Heart left ventricle (tissue), 16 donors: ENCODE data around the gene TESK1. TPM values are rescaled to one million over a fixed set of nuclear protein-coding genes. Genes with fewer than 3 reads are reported as not detected.

ENCODE experiments used
- ATAC-seq, 4 donors: fragments of 200-7000 bp; cut with Tn5 transposase; one replicate each; pipeline ENCODE4 v1.9.1; 2020 to 2022; ENCODE audit warnings: moderate library complexity in 4 of 4, mild to moderate bottlenecking in 3 of 4, moderate number of reproducible peaks in 1 of 4
- DNase-seq, 5 donors: peaks; one replicate each; pipeline ENCODE4 v3.0.0-alpha.2; 2020
- H3K27ac ChIP-seq, 12 donors: fragments of 200-600 bp; sonication (generic) in 4 of 12; one replicate each; pipeline versions ENCODE4 v1.5.0 to v1.8.0; 2016 to 2022; ENCODE audit warnings: mild to moderate bottlenecking in 2 of 12
- H3K27me3 ChIP-seq, 9 donors: fragments of 200-600 bp; sonication (generic) in 2 of 9; one replicate each; pipeline versions ENCODE4 v1.5.1 to v1.8.0; 2016 to 2022; ENCODE audit warnings: mild to moderate bottlenecking in 3 of 9
- H3K36me3 ChIP-seq, 9 donors: fragments of 200-600 bp; sonication (generic) in 2 of 9; one replicate each; pipeline versions ENCODE4 v1.5.0 to v1.8.0; 2018 to 2022; ENCODE audit warnings: mild to moderate bottlenecking in 2 of 9
- H3K4me1 ChIP-seq, 12 donors: fragments of 200-600 bp; sonication (generic) in 4 of 12; one replicate each; pipeline versions ENCODE4 v1.5.0 to v1.8.0; 2016 to 2022; ENCODE audit warnings: mild to moderate bottlenecking in 3 of 12
- H3K4me3 ChIP-seq, 12 donors: fragments of 200-600 bp; sonication (generic) in 4 of 12; one replicate each; pipeline versions ENCODE4 v1.5.0 to v1.8.0; 2017 to 2022; ENCODE audit warnings: mild to moderate bottlenecking in 9 of 12, moderate library complexity in 4 of 12
- H3K9me3 ChIP-seq, 12 donors: fragments of 200-600 bp; sonication (generic) in 4 of 12; one replicate each; pipeline versions ENCODE4 v1.5.0 to v1.8.0; 2016 to 2022; ENCODE audit warnings: mild to moderate bottlenecking in 1 of 12
- CTCF ChIP-seq, 12 donors: fragments of 200-600 bp; sonication (generic) in 4 of 12; IDR thresholded peaks; one replicate each; pipeline versions ENCODE4 v1.5.0 to v1.8.0; 2018 to 2022; ENCODE audit warnings: antibody characterized with exemption in 12 of 12, mild to moderate bottlenecking in 5 of 12
- POLR2A ChIP-seq, 2 donors: fragments of 450-650 bp; IDR thresholded peaks; one replicate each; pipeline ENCODE4 v1.6.1; 2017; ENCODE audit warnings: antibody characterized with exemption in 2 of 2, mild to moderate bottlenecking in 2 of 2, moderate library complexity in 2 of 2
- WGBS, 4 donors: extraction: QIAGEN DNeasy Blood & Tissue Kit in 2 of 4; methylation state at CpG; one replicate each; pipeline versions ENCODE4 v1.1.5 to v1.1.7; 2013 to 2018; 5-methylcytosine and 5-hydroxymethylcytosine counted together
- intact Hi-C, 10 donors: fragments of 100-400 bp; cut with DNase I; formaldehyde crosslinking; loops; one replicate each; pipeline versions ENCODE4 v1.11.1 to v1.14.2; 2022
- polyA plus RNA-seq, 2 donors: library from polyadenylated mRNA; stranded (reverse); fragments of 200-250 nt; gene quantifications; one replicate each; pipeline ENCODE4 v1.2.3, GENCODE V29; 2013
- total RNA-seq, 9 donors: library from RNA; depleted of rRNA in 2 of 9; stranded (reverse); fragments of >200 nt in 2 of 9; fragmentation: NEBNext Ultra II Directional in 3 of 9; extraction: Animal tissue kit (Norgen Biotek cat#: 25700) in 3 of 9; gene quantifications; one replicate each; pipeline versions ENCODE4 v1.1.0 to v1.2.4, GENCODE V29; 2016 to 2023
- donor health status: ischemic (EF 13 %, LVEDD 7.1; RV severe dilation, severe dysfunction).
- donor health status: healthy with polysubstance abuse.
- donor health status: DM: no; HTN: yes; CAD: no.
- donor health status: DM: no; HTN: no; CAD: no.
- donor health status: ischemic (EF 25% LVEDD 6.9; RV normal size, moderate dysfunction).
- donor health status: ischemic (EF 25% LVEDD 5.7; RV mildly dilated, moderate dysfunction).
- donor health status: healthy.
- donor health status: DM: yes; HTN: yes; CAD: no.
- donor health status: ischemic (EF 35%, LVEDD 5.7; RV mildly dilated, moderate dysfunction).
- donor health status: nonischemic (EF 11% LVEDD 7.7; RV severe dilation, severe dysfunction).
- donor health status: DM: yes; HTN: yes; CAD: no.
- donor health status: PGD.
- donor health status: ischemic (EF 29% LVEDD 5.4; RV normal size, mild dysfunction).
- donor health status: nonischemic (EF 23%, LVEDD 6.1; RV moderate dilation, normal function).

The TESK1 gene
- total and polyA plus RNA-seq, 11 donors, result 19.8 to 47.6 (median 24.8) TPM

- peak in 1 of 5 donors; percentile 65 for DNase-seq
- H3K36me3 ChIP-seq, result no peaks in the 10 kb centered on the region
- 81 to 90% (median 86%) methylated on average over 17 of the region's 17 CpGs for WGBS, 4 donors
- peak; percentile 10 to 63 (median 52) for ATAC-seq
- peak overlapping the region in 1 of 12 donors; percentile 5 for H3K4me3 ChIP-seq
- TF ChIP-seq CTCF (IDR thresholded peaks at IDR 0.05) (no peak), POLR2A (IDR thresholded peaks at IDR 0.05) (no peak)
- intact Hi-C loops, result no loop called here
- H3K9me3 ChIP-seq, result no peaks in the 10 kb centered on the region
- H3K27me3 ChIP-seq, result peaks cover 0 to 18% (median 0%) of the 10 kb centered on the region in 9 donors
- H3K27ac ChIP-seq, result peak overlapping the region in 1 of 12 donors; percentile 54
- peaks cover 0 to 37% (median 4%) of the 10 kb centered on the region in 12 donors for H3K4me1 ChIP-seq
Measured at GRCh38 chr9:35618854-35619799, 14.1 kb downstream of the TESK1 start.

GRCh38 chr9:35619800-35620158 lies 14.7 kb downstream of the TESK1 start:
- H3K27ac ChIP-seq, result peak overlapping the region in 1 of 12 donors; percentile 54
- peaks cover 0 to 37% (median 4%) of the 10 kb centered on the region in 12 donors for H3K4me1 ChIP-seq
- no peaks in the 10 kb centered on the region for H3K36me3 ChIP-seq
- H3K27me3 ChIP-seq, result peaks cover 0 to 18% (median 0%) of the 10 kb centered on the region in 9 donors
- no peak overlapping the region for H3K4me3 ChIP-seq
- DNase-seq (no peak), ATAC-seq (no peak)
- WGBS, 4 donors, result 52 to 77% (median 65%) methylated on average over 2 of the region's 2 CpGs
- no peak for TF ChIP-seq CTCF (IDR thresholded peaks at IDR 0.05)
- TF ChIP-seq POLR2A (IDR thresholded peaks at IDR 0.05), result no peak
- H3K9me3 ChIP-seq, result no peaks in the 10 kb centered on the region
- intact Hi-C loops, result no loop called here

- 86 to 99% (median 93%) methylated on average over 2 of the region's 2 CpGs for WGBS, 4 donors
- intact Hi-C loops, result no loop called here
- no peak for ATAC-seq
- H3K4me3 ChIP-seq, result no peak overlapping the region
- no peak overlapping the region for H3K27ac ChIP-seq
- no peaks in the 10 kb centered on the region for H3K36me3 ChIP-seq
- H3K9me3 ChIP-seq, result no peaks in the 10 kb centered on the region
- H3K4me1 ChIP-seq, result no peaks in the 10 kb centered on the region
- TF ChIP-seq POLR2A (IDR thresholded peaks at IDR 0.05) (no peak), CTCF (IDR thresholded peaks at IDR 0.05) (no peak)
- DNase-seq, result no peak
- no peaks in the 10 kb centered on the region for H3K27me3 ChIP-seq
Measured at GRCh38 chr9:35627575-35627974, 22.5 kb downstream of the TESK1 start.

- H3K27me3 ChIP-seq, result no peaks in the 10 kb centered on the region
- intact Hi-C loops, result no loop called here
- 94 to 95% (median 94%) methylated on average over 6 of the region's 6 CpGs for WGBS, 4 donors
- no peak for DNase-seq
- no peaks in the 10 kb centered on the region for H3K4me1 ChIP-seq
- H3K9me3 ChIP-seq, result no peaks in the 10 kb centered on the region
- no peak overlapping the region for H3K4me3 ChIP-seq
- no peak for TF ChIP-seq POLR2A (IDR thresholded peaks at IDR 0.05)
- no peak for TF ChIP-seq CTCF (IDR thresholded peaks at IDR 0.05)
- no peak overlapping the region for H3K27ac ChIP-seq
- ATAC-seq, result no peak
- no peaks in the 10 kb centered on the region for H3K36me3 ChIP-seq
Measured at GRCh38 chr9:35628389-35628991, 23.4 kb downstream of the TESK1 start.
